Natural killer cell (primary cell): ENCODE measurements around the gene CTF1. TPM values are rescaled to one million over a fixed set of nuclear protein-coding genes. Genes with fewer than 3 reads are reported as not detected.

ENCODE experiments used
- ATAC-seq, 3 donors: fragments of 150-1000 bp in 2 of 3; fragments of 200-7000 bp in 1 of 3; cut with Tn5 transposase; 1 replicate in 1 of 3; 2 replicates in 2 of 3; pipeline ENCODE4 v1.10.0; 2021; ENCODE audit warnings: mild to moderate bottlenecking in 2 of 3, moderate library complexity in 2 of 3
- DNase-seq, 2 donors: peaks; one replicate each; pipeline versions ENCODE4 v3.0.0 to v3.0.0-alpha.2; 2013 to 2021; ENCODE audit warnings: mixed read lengths in 1 of 2
- H3K27ac ChIP-seq: one replicate; pipeline ENCODE4 v1.5.1; 2013; ENCODE audit warnings: mild to moderate bottlenecking, low read length
- H3K27me3 ChIP-seq: one replicate; pipeline ENCODE4 v1.6.1; 2013; ENCODE audit warnings: low read length; ENCODE audit not compliant: control insufficient read depth, insufficient read depth
- H3K36me3 ChIP-seq: one replicate; pipeline ENCODE4 v1.6.1; 2013; ENCODE audit warnings: low read length; ENCODE audit not compliant: control insufficient read depth, insufficient read depth
- H3K4me1 ChIP-seq: one replicate; pipeline ENCODE4 v1.6.1; 2013; ENCODE audit warnings: low read length; ENCODE audit not compliant: control insufficient read depth, insufficient read depth
- H3K4me3 ChIP-seq: one replicate; pipeline ENCODE4 v1.5.1; 2013; ENCODE audit warnings: low read length
- H3K9me3 ChIP-seq: one replicate; pipeline ENCODE4 v1.6.1; 2013; ENCODE audit warnings: low read length; ENCODE audit not compliant: control insufficient read depth, insufficient read depth
- H3K27ac Mint-ChIP-seq, 2 donors: one replicate each; pipeline ENCODE4 v1.8.0; 2022; ENCODE audit warnings: mild to moderate bottlenecking in 2 of 2, mixed read lengths in 2 of 2, moderate library complexity in 1 of 2
- H3K27me3 Mint-ChIP-seq, 2 donors: one replicate each; pipeline ENCODE4 v1.8.0; 2022; ENCODE audit warnings: low read depth in 2 of 2, mixed read lengths in 2 of 2
- H3K36me3 Mint-ChIP-seq: one replicate; pipeline ENCODE4 v1.8.0; 2022; ENCODE audit warnings: mixed read lengths
- H3K4me1 Mint-ChIP-seq, 2 donors: one replicate each; pipeline ENCODE4 v1.8.0; 2022; ENCODE audit warnings: mixed read lengths in 2 of 2
- H3K4me3 Mint-ChIP-seq: one replicate; pipeline ENCODE4 v1.8.0; 2022; ENCODE audit warnings: mild to moderate bottlenecking, moderate library complexity, mixed read lengths
- H3K9me3 Mint-ChIP-seq, 2 donors: one replicate each; pipeline ENCODE4 v1.8.0; 2022; ENCODE audit warnings: mixed read lengths in 2 of 2
- WGBS: methylation state at CpG from one replicate; pipeline ENCODE4 v1.1.7; 2013; ENCODE audit warnings: missing lambda C conversion rate; ENCODE audit not compliant: insufficient coverage; 5-methylcytosine and 5-hydroxymethylcytosine counted together
- intact Hi-C: fragments of 100-400 bp; cut with micrococcal nuclease; formaldehyde crosslinking; loops from one replicate; pipeline ENCODE4 v1.14.2; 2022
- total RNA-seq, 4 donors: library from RNA; stranded (reverse); fragments of 120-200 nt in 1 of 4; gene quantifications; one replicate each; pipeline versions ENCODE4 v1.2.3 to v1.2.4, GENCODE V29; 2013 to 2022
- TF ChIP-seq, protein P1 (sequence below): fragments of 200-600 bp; IDR thresholded peaks from one replicate; pipeline ENCODE4 v1.8.0; 2022; ENCODE audit warnings: antibody characterized with exemption

CTF1 gene
- total RNA-seq, 3 donors from 2014 or later (not counting 1 experiment from before 2014, with no cell fraction given), result 0.45 to 0.60 (median 0.47) TPM

DNA sequence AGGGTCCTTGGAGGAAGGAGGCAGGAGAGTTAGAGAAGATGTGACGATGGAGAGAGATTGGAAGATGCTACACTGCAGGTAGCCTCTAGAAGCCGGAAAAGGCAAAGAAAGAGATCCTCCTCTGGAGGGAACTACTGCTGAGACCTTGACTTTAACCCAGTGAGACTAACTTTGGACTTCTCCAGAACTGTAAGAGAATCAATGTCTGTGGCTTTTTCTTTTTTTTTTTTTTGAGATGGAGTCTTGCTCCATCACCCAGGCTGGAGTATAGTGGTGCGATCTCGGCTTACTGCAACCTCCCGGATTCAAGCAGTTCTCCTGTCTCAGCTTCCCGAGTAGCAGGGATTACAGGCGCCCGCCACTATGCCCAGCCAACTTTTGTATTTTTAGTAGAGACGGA, 11.2 kb upstream of the CTF1 start:
- DNase-seq (no peak), ATAC-seq (no peak)
- Histone ChIP-seq H3K36me3 (peaks cover 29% of the 10 kb centered on the region), H3K4me3 (no peak overlapping the region), H3K27ac (no peak overlapping the region), H3K4me1 (peaks cover 4% of the 10 kb centered on the region), H3K27me3 (no peaks in the 10 kb centered on the region), H3K9me3 (no peaks in the 10 kb centered on the region)
- Mint-ChIP-seq H3K27ac (no peak overlapping the region), H3K27me3 (no peaks in the 10 kb centered on the region), H3K4me1 (peaks cover 18 to 31% of the 10 kb centered on the region in 2 donors), H3K4me3 (no peak overlapping the region), H3K36me3 (no peaks in the 10 kb centered on the region), H3K9me3 (no peaks in the 10 kb centered on the region)
- TF ChIP-seq, protein P1, sequence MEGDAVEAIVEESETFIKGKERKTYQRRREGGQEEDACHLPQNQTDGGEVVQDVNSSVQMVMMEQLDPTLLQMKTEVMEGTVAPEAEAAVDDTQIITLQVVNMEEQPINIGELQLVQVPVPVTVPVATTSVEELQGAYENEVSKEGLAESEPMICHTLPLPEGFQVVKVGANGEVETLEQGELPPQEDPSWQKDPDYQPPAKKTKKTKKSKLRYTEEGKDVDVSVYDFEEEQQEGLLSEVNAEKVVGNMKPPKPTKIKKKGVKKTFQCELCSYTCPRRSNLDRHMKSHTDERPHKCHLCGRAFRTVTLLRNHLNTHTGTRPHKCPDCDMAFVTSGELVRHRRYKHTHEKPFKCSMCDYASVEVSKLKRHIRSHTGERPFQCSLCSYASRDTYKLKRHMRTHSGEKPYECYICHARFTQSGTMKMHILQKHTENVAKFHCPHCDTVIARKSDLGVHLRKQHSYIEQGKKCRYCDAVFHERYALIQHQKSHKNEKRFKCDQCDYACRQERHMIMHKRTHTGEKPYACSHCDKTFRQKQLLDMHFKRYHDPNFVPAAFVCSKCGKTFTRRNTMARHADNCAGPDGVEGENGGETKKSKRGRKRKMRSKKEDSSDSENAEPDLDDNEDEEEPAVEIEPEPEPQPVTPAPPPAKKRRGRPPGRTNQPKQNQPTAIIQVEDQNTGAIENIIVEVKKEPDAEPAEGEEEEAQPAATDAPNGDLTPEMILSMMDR, result no peak
- 94% methylated on average over 9 of the region's 9 CpGs for WGBS
- intact Hi-C loops, result no loop called here

GRCh38 chr16:30886145-30886544, 10.3 kb upstream of the CTF1 start:
- TF ChIP-seq, protein P1, result no peak
- no peaks in the 10 kb centered on the region for H3K27me3 ChIP-seq
- Mint-ChIP-seq H3K4me1 (peaks cover 18 to 31% of the 10 kb centered on the region in 2 donors), H3K4me3 (no peak overlapping the region), H3K9me3 (no peaks in the 10 kb centered on the region), H3K27ac (peak overlapping the region in 1 of 2 donors; percentile 47), H3K27me3 (no peaks in the 10 kb centered on the region), H3K36me3 (no peaks in the 10 kb centered on the region)
- no peaks in the 10 kb centered on the region for H3K9me3 ChIP-seq
- H3K27ac ChIP-seq, result no peak overlapping the region
- intact Hi-C loops, result no loop called here
- H3K4me3 ChIP-seq, result no peak overlapping the region
- 94% methylated on average over 1 of the region's 1 CpG for WGBS
- no peak for DNase-seq
- H3K4me1 ChIP-seq, result peaks cover 4% of the 10 kb centered on the region
- H3K36me3 ChIP-seq, result peaks cover 29% of the 10 kb centered on the region
- ATAC-seq, result no peak

- Mint-ChIP-seq H3K27me3 (no peaks in the 10 kb centered on the region), H3K4me1 (peaks cover 10 to 26% of the 10 kb centered on the region in 2 donors), H3K9me3 (no peaks in the 10 kb centered on the region), H3K27ac (no peak overlapping the region), H3K4me3 (no peak overlapping the region), H3K36me3 (no peaks in the 10 kb centered on the region)
- intact Hi-C loops, result no loop called here
- no peak for DNase-seq
- TF ChIP-seq, protein P1, result no peak
- no peaks in the 10 kb centered on the region for H3K27me3 ChIP-seq
- H3K4me3 ChIP-seq, result no peak overlapping the region
- no peaks in the 10 kb centered on the region for H3K9me3 ChIP-seq
- ATAC-seq, result no peak
- no peak overlapping the region for H3K27ac ChIP-seq
- 93% methylated on average over 9 of the region's 9 CpGs for WGBS
- H3K36me3 ChIP-seq, result peaks cover 28% of the 10 kb centered on the region
- H3K4me1 ChIP-seq, result peaks cover 10% of the 10 kb centered on the region
Measured at GRCh38 chr16:30887927-30888326, 8.5 kb upstream of the CTF1 start.

GRCh38 chr16:30888856-30889499, 7.4 kb upstream of the CTF1 start:
- Mint-ChIP-seq H3K36me3 (no peaks in the 10 kb centered on the region), H3K4me3 (no peak overlapping the region), H3K27me3 (no peaks in the 10 kb centered on the region), H3K9me3 (no peaks in the 10 kb centered on the region), H3K4me1 (peaks cover 12 to 29% of the 10 kb centered on the region in 2 donors), H3K27ac (no peak overlapping the region)
- Histone ChIP-seq H3K4me3 (no peak overlapping the region), H3K4me1 (peaks cover 15% of the 10 kb centered on the region), H3K27ac (no peak overlapping the region), H3K27me3 (no peaks in the 10 kb centered on the region), H3K36me3 (peaks cover 27% of the 10 kb centered on the region), H3K9me3 (no peaks in the 10 kb centered on the region)
- ATAC-seq, result no peak
- DNase-seq, result no peak
- TF ChIP-seq, protein P1, result no peak
- WGBS, result 96% methylated on average over 8 of the region's 8 CpGs
- intact Hi-C loops, result no loop called here
